Ascending aorta (tissue), 2 donors: Measurements from ENCODE around the gene BTF3. TPM values are rescaled to one million over a fixed set of nuclear protein-coding genes. Genes with fewer than 3 reads are reported as not detected.
"Not testable (repeated sequence)": the region's sequence is repeated elsewhere in the genome, so short reads cannot be mapped to it uniquely, and the experiment has no call there.

Experiments
- DNase-seq, 2 donors: peaks; one replicate each; pipeline ENCODE4 v3.0.0-alpha.2; 2019; ENCODE audit warnings: low spot score in 2 of 2
- H3K27ac ChIP-seq, 2 donors: fragments of 200-600 bp; sonication (generic); one replicate each; pipeline ENCODE4 v1.5.1; 2016 to 2017; ENCODE audit warnings: mild to moderate bottlenecking in 1 of 2
- H3K27me3 ChIP-seq: fragments of 200-600 bp; sonication (generic); one replicate; pipeline ENCODE4 v1.5.1; 2017
- H3K36me3 ChIP-seq, 2 donors: fragments of 200-600 bp; sonication (generic); one replicate each; pipeline ENCODE4 v1.5.1; 2016
- H3K4me1 ChIP-seq, 2 donors: fragments of 200-600 bp; sonication (generic); one replicate each; pipeline ENCODE4 v1.5.1; 2016 to 2017; ENCODE audit warnings: mild to moderate bottlenecking in 1 of 2
- H3K4me3 ChIP-seq, 2 donors: fragments of 200-600 bp; sonication (generic); one replicate each; pipeline ENCODE4 v1.5.1; 2016 to 2017; ENCODE audit warnings: mild to moderate bottlenecking in 1 of 2
- H3K9me3 ChIP-seq, 2 donors: fragments of 200-600 bp; sonication (generic); one replicate each; pipeline ENCODE4 v1.5.1; 2016
- CTCF ChIP-seq, 3 experiments: fragments of 200-600 bp in 2 of 3; fragments of 450-650 bp in 1 of 3; sonication (generic) in 2 of 3; IDR thresholded peaks; one replicate each; pipeline ENCODE4 v1.5.1; 2016 to 2019; ENCODE audit warnings: antibody characterized with exemption in 3 of 3, mild to moderate bottlenecking in 1 of 3, moderate library complexity in 1 of 3
- intact Hi-C: fragments of 100-400 bp; cut with DNase I; formaldehyde crosslinking; loops from one replicate; pipeline ENCODE4 v1.15.1; 2023
- total RNA-seq: library from RNA; depleted of rRNA; stranded (reverse); fragments of >200 nt; gene quantifications from one replicate; pipeline ENCODE4 v1.1.0, GENCODE V29; 2016

Gene BTF3
- total RNA-seq, 1 donor from 2014 or later, result 235 TPM

GRCh38 chr5:73501406-73501805 is 3.2 kb downstream of the BTF3 start:
- TF ChIP-seq CTCF (IDR thresholded peaks at IDR 0.05), result no peak
- Histone ChIP-seq H3K4me3 (no peak overlapping the region), H3K27ac (no peak overlapping the region), H3K36me3 (peaks cover 41 to 51% of the 10 kb centered on the region in 2 donors), H3K9me3 (no peaks in the 10 kb centered on the region), H3K27me3 (no peaks in the 10 kb centered on the region), H3K4me1 (peaks cover 3 to 22% of the 10 kb centered on the region in 2 donors)
- no peak for DNase-seq
- intact Hi-C loops, result no loop called here

GRCh38 chr5:73506459-73506955 is 8.3 kb downstream of the BTF3 start:
- no peak overlapping the region for H3K27ac ChIP-seq
- no peak for DNase-seq
- no peak for TF ChIP-seq CTCF (IDR thresholded peaks at IDR 0.05)
- intact Hi-C loops, result no loop called here
- H3K4me1 ChIP-seq, result peaks cover 0 to under 1% of the 10 kb centered on the region in 2 donors
- peaks cover 35 to 50% of the 10 kb centered on the region in 2 donors for H3K36me3 ChIP-seq
- no peaks in the 10 kb centered on the region for H3K9me3 ChIP-seq
- no peak overlapping the region for H3K4me3 ChIP-seq
- H3K27me3 ChIP-seq, result no peaks in the 10 kb centered on the region

GRCh38 chr5:73507062-73507461 is 8.8 kb downstream of the BTF3 start:
- no peaks in the 10 kb centered on the region for H3K4me1 ChIP-seq
- intact Hi-C loops, result no loop called here
- H3K9me3 ChIP-seq, result no peaks in the 10 kb centered on the region
- peaks cover 31 to 44% of the 10 kb centered on the region in 2 donors for H3K36me3 ChIP-seq
- peak overlapping the region; percentile 34 to 39 for H3K27ac ChIP-seq
- TF ChIP-seq CTCF (IDR thresholded peaks at IDR 0.05), result no peak
- DNase-seq, result no peak
- no peaks in the 10 kb centered on the region for H3K27me3 ChIP-seq
- no peak overlapping the region for H3K4me3 ChIP-seq

GRCh38 chr5:73508521-73508920 is 10.3 kb downstream of the BTF3 start:
- Histone ChIP-seq H3K36me3 (peaks cover 22 to 30% of the 10 kb centered on the region in 2 donors), H3K4me3 (peak overlapping the region in 1 of 2 donors; percentile 38), H3K27ac (peak overlapping the region; percentile 13 to 48)
- DNase-seq, result peak in 1 of 2 donors; percentile 78
- H3K9me3 ChIP-seq, intact Hi-C loops, H3K27me3 ChIP-seq, H3K4me1 ChIP-seq: not testable (repeated sequence)
- TF ChIP-seq CTCF (IDR thresholded peaks at IDR 0.05), result peak in 1 of 3 experiments; percentile 28

GRCh38 chr5:73513996-73514395 is 15.8 kb downstream of the BTF3 start:
- TF ChIP-seq CTCF (IDR thresholded peaks at IDR 0.05), result no peak
- H3K4me3 ChIP-seq, result no peak overlapping the region
- intact Hi-C loops, result no loop called here
- H3K9me3 ChIP-seq, result no peaks in the 10 kb centered on the region
- no peaks in the 10 kb centered on the region for H3K27me3 ChIP-seq
- H3K36me3 ChIP-seq, result no peaks in the 10 kb centered on the region
- H3K4me1 ChIP-seq, result no peaks in the 10 kb centered on the region
- DNase-seq, result no peak
- H3K27ac ChIP-seq, result no peak overlapping the region

GRCh38 chr5:73514418-73514817 is 16.2 kb downstream of the BTF3 start:
- Histone ChIP-seq H3K27ac (no peak overlapping the region), H3K4me1 (no peaks in the 10 kb centered on the region), H3K4me3 (no peak overlapping the region), H3K36me3 (no peaks in the 10 kb centered on the region), H3K9me3 (no peaks in the 10 kb centered on the region), H3K27me3 (no peaks in the 10 kb centered on the region)
- intact Hi-C loops, result no loop called here
- no peak for TF ChIP-seq CTCF (IDR thresholded peaks at IDR 0.05)
- no peak for DNase-seq
